HL-60 (cell line): Measurements from ENCODE around the gene CACNA1E.

ENCODE experiments used
- GABPA ChIP-seq: IDR thresholded peaks from 2 replicates; pipeline ENCODE4 v1.6.1; 2012; ENCODE audit warnings: low read depth
- POLR2AphosphoS5 ChIP-seq: IDR thresholded peaks from 2 replicates; pipeline ENCODE4 v1.6.1; 2012; ENCODE audit warnings: low read depth
- REST ChIP-seq: IDR thresholded peaks from 2 replicates; pipeline ENCODE4 v1.6.1; 2012; ENCODE audit warnings: low read depth; ENCODE audit not compliant: insufficient replicate concordance
- SPI1 ChIP-seq: IDR thresholded peaks from 2 replicates; pipeline ENCODE4 v1.6.1; 2012; ENCODE audit warnings: low read depth, mild to moderate bottlenecking, borderline replicate concordance
- TF ChIP-seq, protein P1 (sequence below): IDR thresholded peaks from one replicate; pipeline ENCODE4 v1.5.1; 2011; ENCODE audit warnings: low read length, control low read depth, inconsistent platforms; ENCODE audit not compliant: insufficient read depth

DNA sequence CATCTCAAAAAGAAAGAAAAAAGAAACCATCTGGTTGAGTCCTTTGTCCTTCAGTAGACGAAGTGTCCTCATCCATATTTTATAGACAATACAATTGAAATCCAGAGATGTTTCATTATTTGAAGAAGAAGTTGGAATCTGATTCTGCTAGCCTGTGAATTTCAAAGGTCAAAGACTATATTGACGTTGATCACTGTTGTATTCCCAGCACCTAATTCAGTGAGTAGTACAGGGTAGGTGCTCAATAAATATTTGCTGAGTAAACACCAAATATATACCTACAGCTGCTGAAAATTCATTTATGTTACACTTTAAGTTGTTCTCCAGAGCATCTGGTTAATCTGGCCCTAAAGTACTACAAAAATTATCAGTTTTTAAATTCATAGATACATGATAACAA lies 135.2 kb downstream of the CACNA1E start:
- TF ChIP-seq, protein P1, sequence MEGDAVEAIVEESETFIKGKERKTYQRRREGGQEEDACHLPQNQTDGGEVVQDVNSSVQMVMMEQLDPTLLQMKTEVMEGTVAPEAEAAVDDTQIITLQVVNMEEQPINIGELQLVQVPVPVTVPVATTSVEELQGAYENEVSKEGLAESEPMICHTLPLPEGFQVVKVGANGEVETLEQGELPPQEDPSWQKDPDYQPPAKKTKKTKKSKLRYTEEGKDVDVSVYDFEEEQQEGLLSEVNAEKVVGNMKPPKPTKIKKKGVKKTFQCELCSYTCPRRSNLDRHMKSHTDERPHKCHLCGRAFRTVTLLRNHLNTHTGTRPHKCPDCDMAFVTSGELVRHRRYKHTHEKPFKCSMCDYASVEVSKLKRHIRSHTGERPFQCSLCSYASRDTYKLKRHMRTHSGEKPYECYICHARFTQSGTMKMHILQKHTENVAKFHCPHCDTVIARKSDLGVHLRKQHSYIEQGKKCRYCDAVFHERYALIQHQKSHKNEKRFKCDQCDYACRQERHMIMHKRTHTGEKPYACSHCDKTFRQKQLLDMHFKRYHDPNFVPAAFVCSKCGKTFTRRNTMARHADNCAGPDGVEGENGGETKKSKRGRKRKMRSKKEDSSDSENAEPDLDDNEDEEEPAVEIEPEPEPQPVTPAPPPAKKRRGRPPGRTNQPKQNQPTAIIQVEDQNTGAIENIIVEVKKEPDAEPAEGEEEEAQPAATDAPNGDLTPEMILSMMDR: no peak
- TF ChIP-seq POLR2AphosphoS5: no peak
- no peak for TF ChIP-seq REST
- TF ChIP-seq SPI1: no peak
- TF ChIP-seq GABPA: no peak
